Mesothelial cell of epicardium (in vitro differentiated cells): ENCODE data around the gene LBP. TPM values are rescaled to one million over a fixed set of nuclear protein-coding genes. Genes with fewer than 3 reads are reported as not detected.

Experiments used
- DNase-seq, 2 experiments: peaks; one replicate each; pipeline ENCODE4 v3.0.0; 2021; ENCODE audit warnings: low spot score in 2 of 2; ENCODE audit not compliant: unreplicated experiment in 2 of 2
- H3K27ac Mint-ChIP-seq: 2 replicates; pipeline ENCODE4 v1.8.0; 2021; ENCODE audit warnings: mixed read lengths
- H3K27me3 Mint-ChIP-seq: 2 replicates; pipeline ENCODE4 v1.8.0; 2021; ENCODE audit warnings: low read depth, mixed read lengths
- H3K36me3 Mint-ChIP-seq: 2 replicates; pipeline ENCODE4 v1.8.0; 2021; ENCODE audit warnings: mixed read lengths
- H3K4me1 Mint-ChIP-seq: 2 replicates; pipeline ENCODE4 v1.8.0; 2021; ENCODE audit warnings: mixed read lengths
- H3K4me3 Mint-ChIP-seq: 2 replicates; pipeline ENCODE4 v1.8.0; 2021; ENCODE audit warnings: mild to moderate bottlenecking, moderate library complexity, mixed read lengths
- H3K9me3 Mint-ChIP-seq: 2 replicates; pipeline ENCODE4 v1.8.0; 2021; ENCODE audit warnings: mixed read lengths
- total RNA-seq: library from RNA; stranded (reverse); gene quantifications from 3 replicates; pipeline ENCODE4 v1.2.1, GENCODE V29; 2021
- TF ChIP-seq, protein P1 (sequence below): fragments of 200-600 bp; sonication (generic); IDR thresholded peaks from one replicate; pipeline ENCODE4 v1.5.0; 2021; ENCODE audit warnings: antibody characterized with exemption; ENCODE audit not compliant: unreplicated experiment

LBP gene
- total RNA-seq, 1 donor from 2014 or later: not detected

DNA sequence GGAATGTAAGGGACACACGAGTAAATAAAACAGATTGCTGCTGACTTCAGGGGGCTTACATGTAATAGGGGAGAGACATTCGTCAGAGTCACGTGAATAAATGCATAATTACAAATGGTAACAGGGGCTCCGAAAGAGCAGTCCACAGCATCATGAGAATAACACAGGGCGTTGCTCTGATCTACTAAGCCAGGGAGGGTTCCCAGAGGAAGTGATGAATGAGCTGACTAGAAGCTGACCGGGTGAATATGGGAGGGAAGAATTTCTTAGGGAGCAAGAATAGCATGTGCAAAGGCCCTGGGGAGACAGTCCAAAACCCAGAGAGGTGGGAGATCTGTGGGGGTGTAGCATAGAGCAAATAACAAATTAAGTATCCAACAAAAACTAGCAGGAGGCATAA, 39.9 kb upstream of the LBP start:
- no peak overlapping the region for H3K27ac Mint-ChIP-seq
- no peak overlapping the region for H3K4me3 Mint-ChIP-seq
- no peaks in the 10 kb centered on the region for H3K4me1 Mint-ChIP-seq
- no peaks in the 10 kb centered on the region for H3K9me3 Mint-ChIP-seq
- TF ChIP-seq, protein P1, sequence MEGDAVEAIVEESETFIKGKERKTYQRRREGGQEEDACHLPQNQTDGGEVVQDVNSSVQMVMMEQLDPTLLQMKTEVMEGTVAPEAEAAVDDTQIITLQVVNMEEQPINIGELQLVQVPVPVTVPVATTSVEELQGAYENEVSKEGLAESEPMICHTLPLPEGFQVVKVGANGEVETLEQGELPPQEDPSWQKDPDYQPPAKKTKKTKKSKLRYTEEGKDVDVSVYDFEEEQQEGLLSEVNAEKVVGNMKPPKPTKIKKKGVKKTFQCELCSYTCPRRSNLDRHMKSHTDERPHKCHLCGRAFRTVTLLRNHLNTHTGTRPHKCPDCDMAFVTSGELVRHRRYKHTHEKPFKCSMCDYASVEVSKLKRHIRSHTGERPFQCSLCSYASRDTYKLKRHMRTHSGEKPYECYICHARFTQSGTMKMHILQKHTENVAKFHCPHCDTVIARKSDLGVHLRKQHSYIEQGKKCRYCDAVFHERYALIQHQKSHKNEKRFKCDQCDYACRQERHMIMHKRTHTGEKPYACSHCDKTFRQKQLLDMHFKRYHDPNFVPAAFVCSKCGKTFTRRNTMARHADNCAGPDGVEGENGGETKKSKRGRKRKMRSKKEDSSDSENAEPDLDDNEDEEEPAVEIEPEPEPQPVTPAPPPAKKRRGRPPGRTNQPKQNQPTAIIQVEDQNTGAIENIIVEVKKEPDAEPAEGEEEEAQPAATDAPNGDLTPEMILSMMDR: no peak
- no peaks in the 10 kb centered on the region for H3K36me3 Mint-ChIP-seq
- DNase-seq: no peak
- peaks cover 11% of the 10 kb centered on the region for H3K27me3 Mint-ChIP-seq

DNA sequence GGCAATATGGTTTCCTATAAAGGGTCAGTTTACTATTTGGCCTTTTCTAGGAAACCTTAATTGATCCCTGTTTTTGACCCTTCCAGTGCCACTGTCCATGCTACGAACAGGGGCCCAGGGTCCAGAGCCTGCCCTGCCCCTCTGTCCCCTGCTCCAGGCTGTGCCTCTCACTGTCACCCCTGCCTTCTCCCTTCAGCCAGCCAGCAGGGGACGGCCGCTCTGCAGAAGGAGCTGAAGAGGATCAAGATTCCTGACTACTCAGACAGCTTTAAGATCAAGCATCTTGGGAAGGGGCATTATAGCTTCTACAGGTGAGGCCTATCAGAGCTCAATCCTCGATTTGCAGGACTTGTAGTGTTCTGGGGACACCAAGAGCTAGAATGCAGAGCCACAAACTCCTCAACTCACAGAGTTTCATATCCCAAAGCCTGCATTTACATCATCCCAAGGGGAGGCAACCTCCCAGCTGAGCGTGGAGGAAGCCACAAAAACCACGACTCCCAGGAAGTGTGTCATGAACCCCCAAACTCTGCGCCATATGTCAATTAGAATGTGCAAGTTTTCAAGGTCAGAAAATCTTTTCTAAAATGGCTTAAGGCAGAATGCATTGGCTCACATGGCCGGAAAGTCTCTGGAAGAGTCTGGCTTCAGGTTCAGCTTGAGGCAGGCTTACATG, 38.8 kb upstream of the LBP start:
- Mint-ChIP-seq H3K27ac (no peak overlapping the region), H3K4me1 (no peaks in the 10 kb centered on the region), H3K9me3 (no peaks in the 10 kb centered on the region), H3K36me3 (no peaks in the 10 kb centered on the region), H3K27me3 (peaks cover 14% of the 10 kb centered on the region), H3K4me3 (no peak overlapping the region)
- DNase-seq: no peak
- TF ChIP-seq, protein P1: no peak

DNA sequence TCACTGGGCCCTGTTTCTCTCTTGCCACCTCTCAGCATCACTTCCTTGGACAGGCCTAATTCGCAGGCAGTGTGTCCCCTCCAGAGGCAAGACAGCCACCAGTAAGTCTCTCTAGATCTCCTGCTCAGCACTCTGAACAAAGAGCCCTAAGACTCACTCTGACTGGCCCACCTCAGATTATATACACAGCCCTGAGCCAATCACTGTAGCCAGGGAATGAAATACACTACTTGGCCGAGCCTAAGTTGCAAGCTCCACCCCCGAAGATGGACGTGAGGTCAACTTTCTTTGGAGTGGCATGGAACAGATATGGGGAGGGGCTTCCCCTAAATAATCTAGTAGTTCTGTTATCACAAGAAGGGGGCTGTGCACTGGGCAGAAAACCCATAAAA, 38.2 kb upstream of the LBP start:
- Mint-ChIP-seq H3K27ac (no peak overlapping the region), H3K36me3 (no peaks in the 10 kb centered on the region), H3K27me3 (peaks cover 14% of the 10 kb centered on the region), H3K9me3 (no peaks in the 10 kb centered on the region), H3K4me1 (no peaks in the 10 kb centered on the region), H3K4me3 (no peak overlapping the region)
- TF ChIP-seq, protein P1: no peak
- no peak for DNase-seq

DNA sequence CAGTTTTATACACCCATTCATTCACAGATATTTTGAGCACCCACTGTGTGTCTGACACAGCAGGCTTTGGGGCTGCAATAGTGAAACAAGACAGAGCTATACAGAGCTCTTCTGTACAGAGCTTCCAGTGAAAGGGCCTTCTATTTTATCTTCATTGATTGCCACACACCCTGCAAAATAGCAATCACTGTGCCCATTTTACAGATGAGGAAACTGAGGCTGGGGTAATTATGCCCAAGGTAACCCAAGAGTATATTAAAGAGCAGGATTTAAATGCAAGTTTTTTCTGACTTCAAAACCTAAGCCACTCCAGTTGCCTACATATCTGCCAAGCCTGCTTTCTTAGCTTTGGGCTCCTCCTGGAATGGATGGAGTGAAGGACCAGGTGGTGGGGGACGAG, 37.8 kb upstream of the LBP start:
- no peak for DNase-seq
- Mint-ChIP-seq H3K36me3 (no peaks in the 10 kb centered on the region), H3K4me1 (no peaks in the 10 kb centered on the region), H3K9me3 (no peaks in the 10 kb centered on the region), H3K4me3 (no peak overlapping the region), H3K27ac (no peak overlapping the region), H3K27me3 (peaks cover 14% of the 10 kb centered on the region)
- TF ChIP-seq, protein P1: no peak

DNA sequence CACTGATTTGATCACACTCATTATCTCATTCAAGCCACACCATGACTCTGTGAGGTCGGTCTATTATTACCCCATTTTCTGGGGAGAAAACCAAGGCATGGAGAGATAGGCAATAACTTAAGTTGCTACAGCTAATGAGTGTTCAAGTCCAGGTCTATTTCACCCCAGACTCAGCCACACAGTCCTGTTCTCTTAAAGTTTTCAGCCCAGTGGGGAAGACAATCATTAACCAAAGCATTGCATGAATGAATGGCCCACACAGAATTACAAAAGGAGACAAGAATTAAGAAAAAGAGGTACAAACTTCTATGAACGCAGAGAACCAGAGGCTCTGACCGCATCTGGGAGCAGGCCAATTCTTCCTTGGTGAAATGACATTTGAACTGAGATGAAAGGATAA, 35.2 kb upstream of the LBP start:
- H3K36me3 Mint-ChIP-seq: no peaks in the 10 kb centered on the region
- no peak overlapping the region for H3K4me3 Mint-ChIP-seq
- no peak overlapping the region for H3K27ac Mint-ChIP-seq

More for the DNA sequence above, 35.2 kb upstream of the LBP start:
- Mint-ChIP-seq H3K4me1 (no peaks in the 10 kb centered on the region), H3K9me3 (no peaks in the 10 kb centered on the region), H3K27me3 (peaks cover 15% of the 10 kb centered on the region)
- DNase-seq: no peak
- TF ChIP-seq, protein P1: no peak
